Mesendoderm (in vitro differentiated cells): ENCODE data around the gene SPOCK1.

Experiments used
- DNase-seq: peaks from one replicate; pipeline ENCODE4 v3.0.0; 2013
- H2AK5ac ChIP-seq: 2 replicates; pipeline ENCODE4 v1.6.1; 2013; ENCODE audit warnings: low read length, inconsistent platforms
- H2BK120ac ChIP-seq: 2 replicates; pipeline ENCODE4 v1.6.1; 2013; ENCODE audit warnings: low read depth, mild to moderate bottlenecking, low read length, moderate library complexity, mixed read lengths
- H2BK15ac ChIP-seq: replicated peaks from 2 replicates; pipeline ENCODE4 v1.6.1; 2013; ENCODE audit warnings: low read depth, mild to moderate bottlenecking, moderate library complexity
- H2BK5ac ChIP-seq: 2 replicates; pipeline ENCODE4 v1.6.1; 2013; ENCODE audit warnings: low read length, inconsistent platforms
- H3K18ac ChIP-seq: 2 replicates; pipeline ENCODE4 v1.6.1; 2013; ENCODE audit warnings: mild to moderate bottlenecking, low read length, mixed read lengths
- H3K23ac ChIP-seq: one replicate; pipeline ENCODE4 v1.6.1; 2013; ENCODE audit warnings: low read length
- H3K27ac ChIP-seq: 2 replicates; pipeline ENCODE4 v1.5.1; 2013; ENCODE audit warnings: low read depth, mild to moderate bottlenecking, inconsistent platforms, low read length, moderate library complexity
- H3K27me3 ChIP-seq: 2 replicates; pipeline ENCODE4 v1.6.1; 2013; ENCODE audit warnings: low read length, control low read depth, mild to moderate bottlenecking, inconsistent platforms; ENCODE audit not compliant: insufficient read depth, poor library complexity
- H3K36me3 ChIP-seq: 2 replicates; pipeline ENCODE4 v1.6.1; 2013; ENCODE audit warnings: low read length, inconsistent platforms; ENCODE audit not compliant: control insufficient read depth, insufficient read depth
- H3K4ac ChIP-seq: one replicate; pipeline ENCODE4 v1.6.1; 2013; ENCODE audit warnings: low read depth, mild to moderate bottlenecking, low read length, moderate library complexity
- H3K4me1 ChIP-seq: 2 replicates; pipeline ENCODE4 v1.6.1; 2013; ENCODE audit warnings: low read depth, low read length, inconsistent platforms; ENCODE audit not compliant: control insufficient read depth
- H3K4me2 ChIP-seq: 2 replicates; pipeline ENCODE4 v1.6.1; 2013; ENCODE audit warnings: low read length
- H3K4me3 ChIP-seq: 2 replicates; pipeline ENCODE4 v1.5.1; 2013; ENCODE audit warnings: mild to moderate bottlenecking, low read length
- H3K56ac ChIP-seq: one replicate; pipeline ENCODE4 v1.6.1; 2013; ENCODE audit warnings: low read length
- H3K79me1 ChIP-seq: 2 replicates; pipeline ENCODE4 v1.6.1; 2013; ENCODE audit warnings: low read length, inconsistent platforms
- H3K79me2 ChIP-seq: 2 replicates; pipeline ENCODE4 v1.6.1; 2013; ENCODE audit warnings: mild to moderate bottlenecking, low read length; ENCODE audit not compliant: control insufficient read depth, insufficient read depth
- H3K9ac ChIP-seq: 2 replicates; pipeline ENCODE4 v1.6.1; 2013; ENCODE audit warnings: low read length, inconsistent platforms
- H4K5ac ChIP-seq: one replicate; pipeline ENCODE4 v1.6.1; 2013; ENCODE audit warnings: low read length
- H4K8ac ChIP-seq: one replicate; pipeline ENCODE4 v1.6.1; 2013; ENCODE audit warnings: low read depth, mild to moderate bottlenecking, control low read depth, low read length, moderate library complexity
- WGBS: extraction: QIAGEN DNeasy Blood & Tissue Kit; methylation state at CpG from one replicate; pipeline ENCODE4 v1.1.7; 2013; ENCODE audit warnings: low lambda C conversion rate, missing lambda C conversion rate; ENCODE audit not compliant: insufficient coverage; ENCODE audit errors: extremely low coverage; 5-methylcytosine and 5-hydroxymethylcytosine counted together

Gene SPOCK1

DNA sequence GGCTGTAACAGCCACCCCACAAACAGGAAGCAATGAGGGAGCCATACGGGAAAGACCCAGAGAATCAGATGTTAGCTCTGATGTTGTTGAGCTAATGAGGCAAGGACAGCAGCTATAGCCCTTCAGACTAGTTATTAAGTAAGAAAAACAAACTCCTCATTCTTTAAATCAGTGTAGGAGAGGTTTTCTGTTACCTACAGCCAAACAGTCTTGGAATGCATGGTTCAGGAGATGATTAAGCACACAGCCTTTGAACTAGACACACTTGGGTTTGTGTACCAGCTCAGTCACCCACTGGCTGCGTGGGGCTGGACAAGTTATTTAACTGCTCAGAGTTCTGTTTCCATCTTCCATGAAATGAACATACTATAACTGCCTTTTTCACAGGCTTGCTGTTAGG is 68.1 kb downstream of the SPOCK1 start:
- no peak overlapping the region for H3K4ac ChIP-seq
- H4K5ac ChIP-seq, result no peak overlapping the region
- no peak overlapping the region for H2BK15ac ChIP-seq
- no peaks in the 10 kb centered on the region for H3K36me3 ChIP-seq
- no peaks in the 10 kb centered on the region for H3K4me1 ChIP-seq
- H2BK5ac ChIP-seq, result no peak overlapping the region
- no peak overlapping the region for H4K8ac ChIP-seq
- no peak overlapping the region for H3K56ac ChIP-seq
- H3K27me3 ChIP-seq, result no peaks in the 10 kb centered on the region
- no peak overlapping the region for H3K4me2 ChIP-seq
- H3K27ac ChIP-seq, result no peak overlapping the region
- H3K23ac ChIP-seq, result no peak overlapping the region
- no peak overlapping the region for H2BK120ac ChIP-seq
- WGBS, result no CpG with 5 or more reads among the region's 2 CpGs
- no peak overlapping the region for H3K4me3 ChIP-seq
- no peaks in the 10 kb centered on the region for H3K79me1 ChIP-seq
- no peak overlapping the region for H3K9ac ChIP-seq
- H3K79me2 ChIP-seq, result no peaks in the 10 kb centered on the region
- H3K18ac ChIP-seq, result no peak overlapping the region
- no peak overlapping the region for H2AK5ac ChIP-seq
- DNase-seq, result no peak

- Histone ChIP-seq H3K79me2 (no peaks in the 10 kb centered on the region), H2BK5ac (no peak overlapping the region), H3K18ac (no peak overlapping the region), H3K36me3 (no peaks in the 10 kb centered on the region), H4K8ac (no peak overlapping the region), H3K56ac (no peak overlapping the region), H3K27me3 (no peaks in the 10 kb centered on the region), H3K4ac (no peak overlapping the region), H2BK15ac (no peak overlapping the region), H2BK120ac (no peak overlapping the region), H2AK5ac (no peak overlapping the region), H3K4me2 (no peak overlapping the region), H3K4me3 (no peak overlapping the region), H3K27ac (no peak overlapping the region), H3K9ac (no peak overlapping the region), H3K23ac (no peak overlapping the region), H4K5ac (no peak overlapping the region), H3K79me1 (no peaks in the 10 kb centered on the region), H3K4me1 (no peaks in the 10 kb centered on the region)
- no peak for DNase-seq
- no CpG with 5 or more reads among the region's 2 CpGs for WGBS
Measured at GRCh38 chr5:137415231-137415681, 83.9 kb downstream of the SPOCK1 start.

DNA sequence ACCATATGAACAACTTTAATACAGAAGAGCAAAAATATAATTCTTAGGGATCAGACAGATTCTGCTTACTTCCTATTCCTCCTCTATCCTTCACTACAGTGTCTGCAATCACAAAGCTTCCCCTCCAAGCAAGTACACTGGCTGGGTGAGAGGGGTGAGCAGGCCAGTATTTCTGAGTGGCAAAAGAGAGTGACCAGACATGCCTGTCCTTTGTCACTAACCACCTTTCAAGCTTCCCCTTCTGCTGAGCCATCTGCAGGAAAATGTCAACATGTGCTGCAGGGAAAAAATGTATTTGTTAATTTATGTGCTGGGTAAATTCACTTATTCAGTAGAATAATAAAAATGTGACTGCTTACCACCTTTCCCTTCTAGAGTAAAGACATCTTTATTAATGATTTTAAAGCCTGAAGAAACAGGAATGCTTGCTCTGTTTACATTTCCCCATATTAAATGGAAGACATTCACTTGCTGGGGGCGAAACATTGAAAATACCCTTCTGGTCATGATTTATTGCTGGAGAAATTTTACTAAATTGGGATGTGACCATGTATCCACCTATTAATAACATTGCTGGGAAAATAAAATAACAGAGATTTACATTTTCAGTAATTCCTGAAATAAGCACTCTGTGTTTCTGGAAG is 84.9 kb downstream of the SPOCK1 start:
- no peak overlapping the region for H3K23ac ChIP-seq
- no peak overlapping the region for H3K9ac ChIP-seq
- no peak overlapping the region for H3K56ac ChIP-seq
- H3K79me2 ChIP-seq, result no peaks in the 10 kb centered on the region
- H3K4ac ChIP-seq, result no peak overlapping the region
- no peaks in the 10 kb centered on the region for H3K27me3 ChIP-seq
- no peak overlapping the region for H2BK120ac ChIP-seq
- no peak overlapping the region for H3K27ac ChIP-seq
- H3K36me3 ChIP-seq, result no peaks in the 10 kb centered on the region
- H4K5ac ChIP-seq, result no peak overlapping the region
- no peaks in the 10 kb centered on the region for H3K79me1 ChIP-seq
- H4K8ac ChIP-seq, result no peak overlapping the region
- H3K4me2 ChIP-seq, result no peak overlapping the region
- no peak overlapping the region for H2AK5ac ChIP-seq
- no peak overlapping the region for H2BK15ac ChIP-seq
- H3K18ac ChIP-seq, result no peak overlapping the region
- no CpG with 5 or more reads among the region's 1 CpG for WGBS
- no peak overlapping the region for H3K4me3 ChIP-seq
- no peaks in the 10 kb centered on the region for H3K4me1 ChIP-seq
- no peak overlapping the region for H2BK5ac ChIP-seq
- no peak for DNase-seq

DNA sequence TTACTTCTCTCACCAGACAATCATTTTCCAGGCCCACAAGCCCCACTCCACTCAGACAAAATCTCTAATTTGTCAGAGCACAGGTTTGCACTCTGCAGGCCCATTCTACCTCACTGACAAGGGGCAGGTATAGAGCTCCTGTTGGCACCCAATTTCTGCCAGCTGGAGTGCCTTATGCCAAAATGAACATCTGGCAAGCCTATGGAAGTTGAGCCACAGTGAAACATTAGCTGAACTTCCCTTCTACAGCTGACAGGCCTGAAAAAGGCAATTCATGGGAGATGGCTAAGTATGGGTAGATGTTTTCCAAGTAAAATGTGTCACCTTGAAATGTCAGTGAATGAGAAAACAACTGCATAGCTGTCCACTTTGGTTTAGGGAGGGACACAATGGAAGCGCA is 87.0 kb downstream of the SPOCK1 start:
- no peak overlapping the region for H2AK5ac ChIP-seq
- no CpG with 5 or more reads among the region's 1 CpG for WGBS
- no peak overlapping the region for H4K8ac ChIP-seq
- H4K5ac ChIP-seq, result no peak overlapping the region
- no peak overlapping the region for H3K23ac ChIP-seq
- no peaks in the 10 kb centered on the region for H3K36me3 ChIP-seq
- H3K4me3 ChIP-seq, result no peak overlapping the region
- no peak overlapping the region for H3K4me2 ChIP-seq
- no peak overlapping the region for H2BK15ac ChIP-seq
- H3K56ac ChIP-seq, result no peak overlapping the region
- no peaks in the 10 kb centered on the region for H3K79me2 ChIP-seq
- no peak overlapping the region for H3K9ac ChIP-seq
- no peaks in the 10 kb centered on the region for H3K79me1 ChIP-seq
- H3K27me3 ChIP-seq, result no peaks in the 10 kb centered on the region
- no peak for DNase-seq
- H2BK120ac ChIP-seq, result no peak overlapping the region
- no peak overlapping the region for H3K27ac ChIP-seq
- no peak overlapping the region for H3K4ac ChIP-seq
- no peaks in the 10 kb centered on the region for H3K4me1 ChIP-seq
- no peak overlapping the region for H2BK5ac ChIP-seq
- no peak overlapping the region for H3K18ac ChIP-seq

GRCh38 chr5:137410234-137411010 is 88.7 kb downstream of the SPOCK1 start:
- no peaks in the 10 kb centered on the region for H3K79me1 ChIP-seq
- H3K27ac ChIP-seq, result no peak overlapping the region
- DNase-seq, result no peak
- H2BK5ac ChIP-seq, result no peak overlapping the region
- no peak overlapping the region for H2AK5ac ChIP-seq
- WGBS, result no CpG with 5 or more reads among the region's 4 CpGs
- H4K5ac ChIP-seq, result no peak overlapping the region
- no peak overlapping the region for H3K23ac ChIP-seq
- H3K4me1 ChIP-seq, result no peaks in the 10 kb centered on the region
- H3K79me2 ChIP-seq, result no peaks in the 10 kb centered on the region
- no peak overlapping the region for H4K8ac ChIP-seq
- no peak overlapping the region for H3K9ac ChIP-seq
- no peak overlapping the region for H2BK120ac ChIP-seq
- H3K36me3 ChIP-seq, result no peaks in the 10 kb centered on the region
- no peak overlapping the region for H2BK15ac ChIP-seq
- H3K18ac ChIP-seq, result no peak overlapping the region
- H3K4me3 ChIP-seq, result no peak overlapping the region
- no peaks in the 10 kb centered on the region for H3K27me3 ChIP-seq
- no peak overlapping the region for H3K56ac ChIP-seq
- H3K4me2 ChIP-seq, result no peak overlapping the region
- H3K4ac ChIP-seq, result no peak overlapping the region
